ENCODE results near the gene MAFG. TPM values are rescaled to one million over a fixed set of nuclear protein-coding genes. Genes with fewer than 3 reads are reported as not detected.

MAFG gene
- total and polyA plus RNA-seq, 2 of the 13 experiments (the other 11 are each of a cell fraction or from before 2014, with no cell fraction given): 14.5 to 20.0 TPM

GRCh38 chr17:81967533-81968395, 40.2 kb upstream of the MAFG start (continued):
- TF ChIP-seq, protein P1, sequence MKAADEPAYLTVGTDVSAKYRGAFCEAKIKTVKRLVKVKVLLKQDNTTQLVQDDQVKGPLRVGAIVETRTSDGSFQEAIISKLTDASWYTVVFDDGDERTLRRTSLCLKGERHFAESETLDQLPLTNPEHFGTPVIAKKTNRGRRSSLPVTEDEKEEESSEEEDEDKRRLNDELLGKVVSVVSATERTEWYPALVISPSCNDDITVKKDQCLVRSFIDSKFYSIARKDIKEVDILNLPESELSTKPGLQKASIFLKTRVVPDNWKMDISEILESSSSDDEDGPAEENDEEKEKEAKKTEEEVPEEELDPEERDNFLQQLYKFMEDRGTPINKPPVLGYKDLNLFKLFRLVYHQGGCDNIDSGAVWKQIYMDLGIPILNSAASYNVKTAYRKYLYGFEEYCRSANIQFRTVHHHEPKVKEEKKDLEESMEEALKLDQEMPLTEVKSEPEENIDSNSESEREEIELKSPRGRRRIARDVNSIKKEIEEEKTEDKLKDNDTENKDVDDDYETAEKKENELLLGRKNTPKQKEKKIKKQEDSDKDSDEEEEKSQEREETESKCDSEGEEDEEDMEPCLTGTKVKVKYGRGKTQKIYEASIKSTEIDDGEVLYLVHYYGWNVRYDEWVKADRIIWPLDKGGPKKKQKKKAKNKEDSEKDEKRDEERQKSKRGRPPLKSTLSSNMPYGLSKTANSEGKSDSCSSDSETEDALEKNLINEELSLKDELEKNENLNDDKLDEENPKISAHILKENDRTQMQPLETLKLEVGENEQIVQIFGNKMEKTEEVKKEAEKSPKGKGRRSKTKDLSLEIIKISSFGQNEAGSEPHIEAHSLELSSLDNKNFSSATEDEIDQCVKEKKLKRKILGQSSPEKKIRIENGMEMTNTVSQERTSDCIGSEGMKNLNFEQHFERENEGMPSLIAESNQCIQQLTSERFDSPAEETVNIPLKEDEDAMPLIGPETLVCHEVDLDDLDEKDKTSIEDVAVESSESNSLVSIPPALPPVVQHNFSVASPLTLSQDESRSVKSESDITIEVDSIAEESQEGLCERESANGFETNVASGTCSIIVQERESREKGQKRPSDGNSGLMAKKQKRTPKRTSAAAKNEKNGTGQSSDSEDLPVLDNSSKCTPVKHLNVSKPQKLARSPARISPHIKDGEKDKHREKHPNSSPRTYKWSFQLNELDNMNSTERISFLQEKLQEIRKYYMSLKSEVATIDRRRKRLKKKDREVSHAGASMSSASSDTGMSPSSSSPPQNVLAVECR (CRISPR knock-in tag; IDR thresholded peaks at IDR 0.05; ENCODE audit: borderline replicate concordance): peak; percentile 94
- TF ChIP-seq STAG1 (CRISPR knock-in tag; IDR thresholded peaks at IDR 0.05) (peak; percentile 32; the same call in 1 of the 2 replicates), KDM2A (CRISPR knock-in tag; IDR thresholded peaks at IDR 0.05; ENCODE audit: borderline replicate concordance, low read depth) (peak; percentile 96), ZNF558 (CRISPR knock-in tag; IDR thresholded peaks at IDR 0.05; ENCODE audit: borderline replicate concordance) (peak; percentile 93)

GRCh38 chr17:81967244-81967532, 39.7 kb upstream of the MAFG start:
- CTCF ChIA-PET (ENCODE audit: low intra/inter-chr PET ratio, low total read pairs): no interaction called here
- no peak for TF ChIP-seq KMT2A (CRISPR knock-in tag; IDR thresholded peaks at IDR 0.05)
- TF ChIP-seq, protein P2, sequence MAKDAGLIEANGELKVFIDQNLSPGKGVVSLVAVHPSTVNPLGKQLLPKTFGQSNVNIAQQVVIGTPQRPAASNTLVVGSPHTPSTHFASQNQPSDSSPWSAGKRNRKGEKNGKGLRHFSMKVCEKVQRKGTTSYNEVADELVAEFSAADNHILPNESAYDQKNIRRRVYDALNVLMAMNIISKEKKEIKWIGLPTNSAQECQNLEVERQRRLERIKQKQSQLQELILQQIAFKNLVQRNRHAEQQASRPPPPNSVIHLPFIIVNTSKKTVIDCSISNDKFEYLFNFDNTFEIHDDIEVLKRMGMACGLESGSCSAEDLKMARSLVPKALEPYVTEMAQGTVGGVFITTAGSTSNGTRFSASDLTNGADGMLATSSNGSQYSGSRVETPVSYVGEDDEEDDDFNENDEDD (CRISPR knock-in tag; IDR thresholded peaks at IDR 0.05; ENCODE audit: borderline replicate concordance): no peak
- no peak for TF ChIP-seq HNRNPH1 (optimal IDR thresholded peaks at IDR 0.05; ENCODE audit: low read depth, low read length)
- TF ChIP-seq ZNF724P (CRISPR knock-in tag; IDR thresholded peaks at IDR 0.05; ENCODE audit: borderline replicate concordance): peak; percentile 20; the same call in 1 of the 2 replicates
- TF ChIP-seq SP2 (CRISPR knock-in tag; IDR thresholded peaks at IDR 0.05): 0 out of 2 replicates have a peak, but pooled peaks have one; percentile 15
- TF ChIP-seq ETS1 (CRISPR knock-in tag; IDR thresholded peaks at IDR 0.05): 0 out of 2 replicates have a peak, but pooled peaks have one; percentile 1
- TF ChIP-seq BCL6 (CRISPR knock-in tag; IDR thresholded peaks at IDR 0.05): no peak
- TF ChIP-seq HNRNPLL (IDR thresholded peaks at IDR 0.05; ENCODE audit: low read depth, low read length, poor library complexity, severe bottlenecking): no peak
- TF ChIP-seq MYNN (CRISPR knock-in tag; IDR thresholded peaks at IDR 0.05; ENCODE audit: low read depth): no peak
- TF ChIP-seq ZNF234 (CRISPR knock-in tag; conservative IDR thresholded peaks at IDR 0.05): no peak
- TF ChIP-seq HIVEP1 (CRISPR knock-in tag; IDR thresholded peaks at IDR 0.05): 0 out of 2 replicates have a peak, but pooled peaks have one; percentile 5
- TF ChIP-seq ZFYVE20 (CRISPR knock-in tag; IDR thresholded peaks at IDR 0.05; ENCODE audit: borderline replicate concordance, low read depth): no peak

More at GRCh38 chr17:81967244-81967532, 39.7 kb upstream of the MAFG start:
- Histone ChIP-seq H4K20me1 (ENCODE audit: insufficient read depth, low read length) (no peaks in the 10 kb centered on the region), H3K79me2 (ENCODE audit: insufficient read depth, low read length) (peaks cover 17% of the 10 kb centered on the region), H3K4me3 (replicated peaks in 1 of 3; ENCODE audit: insufficient read depth in 1 of 3, low read depth in 2 of 3, low read length in 3 of 3) (peak overlapping the region; percentile 44 to 74 (median 48)), H2AFZ (ENCODE audit: low read length) (no peak overlapping the region), H3K27ac (ENCODE audit: extremely low read length, insufficient read depth, low read length) (peak overlapping the region; percentile 75), H3K4me2 (ENCODE audit: low read depth, low read length) (peak overlapping the region; percentile 89), H3K4me1 (ENCODE audit: insufficient read depth, low read length) (peaks cover 76% of the 10 kb centered on the region), H3K9me3 (ENCODE audit: low read length) (no peaks in the 10 kb centered on the region; the same call in 1 of the 2 replicates), H3K27me3 (ENCODE audit: control insufficient read depth in 1 of 2, insufficient read depth in 2 of 2, low read length in 2 of 2) (no peaks in the 10 kb centered on the region), H3K9ac (ENCODE audit: insufficient read depth, low read depth, low read length) (peak overlapping the region; percentile 80), H3K36me3 (replicated peaks in 1 of 2; ENCODE audit: control insufficient read depth in 1 of 2, insufficient read depth in 2 of 2, low read length in 2 of 2) (no peaks in the 10 kb centered on the region)
- no peak for DNase-seq (ENCODE audit: low spot score)
- POLR2A ChIA-PET: interaction anchor here (0.8 to 4.6 kb wide), 25 partner anchors 8 to 306 kb away, joined by 3 to 356 read pairs (median 6); partner anchors contain the start of genes ALYREF, ANAPC11, ASPSCR1 and CENPX
- in situ Hi-C loops (cut with HindIII; ENCODE audit: extremely low pct_ligation_motif_present, low pct_unique_long_range_greater_than_20kb): no loop called here
- WGBS (ENCODE audit: low lambda C conversion rate): 7% methylated on average over 5 of the region's 5 CpGs
- ATAC-seq: peak; percentile 31
- intact Hi-C loops (cut with micrococcal nuclease; ENCODE audit: unreplicated experiment): no loop called here
- FAIRE-seq: no peak
- BruUV-seq (replicated peaks): no TSS peak

Measured in HepG2 (cell line).